Trophoblast cell (in vitro differentiated cells and primary cell): ENCODE data around the gene AIG1.
A peak's percentile ranks its signal among the peaks of the same experiment; 100 is the strongest.

ENCODE experiments used
- DNase-seq, 2 donors: peaks; one replicate each; pipeline ENCODE4 v3.0.0-alpha.2; 2016
- H2AFZ ChIP-seq: 2 replicates; pipeline ENCODE4 v1.6.1; 2013; ENCODE audit warnings: low read length, moderate library complexity, mild to moderate bottlenecking; ENCODE audit not compliant: insufficient read depth, poor library complexity
- H2AK5ac ChIP-seq: 2 replicates; pipeline ENCODE4 v1.6.1; 2013; ENCODE audit warnings: mild to moderate bottlenecking, low read length
- H2BK120ac ChIP-seq: 2 replicates; pipeline ENCODE4 v1.6.1; 2013; ENCODE audit warnings: low read length, mild to moderate bottlenecking, moderate library complexity; ENCODE audit not compliant: insufficient read depth, poor library complexity
- H2BK12ac ChIP-seq: 2 replicates; pipeline ENCODE4 v1.6.1; 2013; ENCODE audit warnings: mild to moderate bottlenecking, low read length, moderate library complexity
- H2BK5ac ChIP-seq: 2 replicates; pipeline ENCODE4 v1.6.1; 2013; ENCODE audit warnings: low read length, low read depth, moderate library complexity, mild to moderate bottlenecking; ENCODE audit not compliant: poor library complexity
- H3K14ac ChIP-seq: 2 replicates; pipeline ENCODE4 v1.6.1; 2013; ENCODE audit warnings: mild to moderate bottlenecking, low read length
- H3K18ac ChIP-seq: 2 replicates; pipeline ENCODE4 v1.6.1; 2013; ENCODE audit warnings: mild to moderate bottlenecking, low read length
- H3K23ac ChIP-seq: 2 replicates; pipeline ENCODE4 v1.6.1; 2013; ENCODE audit warnings: low read length
- H3K27ac ChIP-seq: 2 replicates; pipeline ENCODE4 v1.5.1; 2013; ENCODE audit warnings: low read depth, mild to moderate bottlenecking, inconsistent platforms, low read length, moderate library complexity
- H3K27me3 ChIP-seq: 2 replicates; pipeline ENCODE4 v1.6.1; 2013; ENCODE audit warnings: inconsistent platforms, mild to moderate bottlenecking, low read length, moderate library complexity; ENCODE audit not compliant: insufficient read depth
- H3K36me3 ChIP-seq, 2 experiments: 1 replicate in 1 of 2; 2 replicates in 1 of 2; pipeline ENCODE4 v1.6.1; 2013; ENCODE audit warnings: low read length in 2 of 2, mild to moderate bottlenecking in 2 of 2, moderate library complexity in 1 of 2; ENCODE audit not compliant: insufficient read depth in 2 of 2, control insufficient read depth in 1 of 2
- H3K4ac ChIP-seq: 2 replicates; pipeline ENCODE4 v1.6.1; 2013; ENCODE audit warnings: low read depth, mild to moderate bottlenecking, low read length, moderate library complexity
- H3K4me1 ChIP-seq, 2 experiments: 1 replicate in 1 of 2; 2 replicates in 1 of 2; pipeline ENCODE4 v1.6.1; 2013; ENCODE audit warnings: low read length in 2 of 2, mild to moderate bottlenecking in 2 of 2, moderate library complexity in 1 of 2; ENCODE audit not compliant: insufficient read depth in 2 of 2, control insufficient read depth in 1 of 2
- H3K4me2 ChIP-seq: 2 replicates; pipeline ENCODE4 v1.6.1; 2013; ENCODE audit warnings: inconsistent platforms, mild to moderate bottlenecking, low read length, moderate library complexity
- H3K4me3 ChIP-seq: 2 replicates; pipeline ENCODE4 v1.5.1; 2013; ENCODE audit warnings: mild to moderate bottlenecking, low read depth, low read length, inconsistent platforms
- H3K79me1 ChIP-seq: one replicate; pipeline ENCODE4 v1.6.1; 2013; ENCODE audit warnings: low read length
- H3K79me2 ChIP-seq: 2 replicates; pipeline ENCODE4 v1.6.1; 2013; ENCODE audit warnings: low read length, mild to moderate bottlenecking; ENCODE audit not compliant: control insufficient read depth, insufficient read depth, poor library complexity
- H3K9ac ChIP-seq: 2 replicates; pipeline ENCODE4 v1.6.1; 2013; ENCODE audit warnings: mild to moderate bottlenecking, low read length
- H3K9me3 ChIP-seq: 2 replicates; pipeline ENCODE4 v1.6.1; 2013; ENCODE audit warnings: low read depth, mild to moderate bottlenecking, control low read depth, inconsistent platforms, low read length; ENCODE audit not compliant: insufficient read depth
- H4K12ac ChIP-seq: 2 replicates; pipeline ENCODE4 v1.6.1; 2013; ENCODE audit warnings: low read depth, mild to moderate bottlenecking, low read length, moderate library complexity
- H4K8ac ChIP-seq: 2 replicates; pipeline ENCODE4 v1.6.1; 2013; ENCODE audit warnings: low read depth, mild to moderate bottlenecking, low read length, moderate library complexity
- H4K91ac ChIP-seq: one replicate; pipeline ENCODE4 v1.6.1; 2013; ENCODE audit warnings: low read depth, mild to moderate bottlenecking, low read length, moderate library complexity
- WGBS: extraction: QIAGEN DNeasy Blood & Tissue Kit; methylation state at CpG from one replicate; pipeline ENCODE4 v1.1.7; 2013; ENCODE audit warnings: missing lambda C conversion rate; ENCODE audit not compliant: insufficient read length, insufficient coverage; ENCODE audit errors: extremely low coverage; 5-methylcytosine and 5-hydroxymethylcytosine counted together

The AIG1 gene

DNA sequence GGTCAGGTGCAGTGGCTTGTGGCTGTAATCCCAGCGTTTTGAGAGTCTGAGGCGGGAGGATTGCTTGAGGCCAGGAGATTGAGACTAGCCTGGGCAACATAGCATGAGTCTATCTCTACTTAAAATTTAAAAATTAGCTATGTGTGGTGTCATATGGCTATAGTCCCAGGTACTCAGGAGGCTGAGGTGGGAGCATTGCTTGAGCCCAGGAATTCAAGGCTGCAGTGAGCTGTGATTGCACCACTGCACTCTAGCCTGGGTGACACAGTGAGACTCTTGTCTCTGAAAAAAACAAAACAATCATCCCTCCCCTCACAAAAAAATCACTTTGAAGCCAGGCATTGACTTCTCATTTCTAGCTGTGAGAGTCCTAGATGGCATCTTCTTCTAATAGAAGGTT is 32.1 kb downstream of the AIG1 start:
- Histone ChIP-seq H4K8ac (no peak overlapping the region), H3K27me3 (no peaks in the 10 kb centered on the region), H3K14ac (no peak overlapping the region), H3K27ac (no peak overlapping the region), H2AFZ (no peak overlapping the region), H3K36me3 (no peaks in the 10 kb centered on the region), H3K79me1 (no peaks in the 10 kb centered on the region), H3K23ac (no peak overlapping the region), H3K4me2 (no peak overlapping the region), H4K12ac (no peak overlapping the region), H2AK5ac (no peak overlapping the region), H3K18ac (no peak overlapping the region), H3K4me3 (no peak overlapping the region), H2BK5ac (no peak overlapping the region), H4K91ac (no peak overlapping the region), H3K4me1 (no peaks in the 10 kb centered on the region), H3K79me2 (no peaks in the 10 kb centered on the region), H2BK120ac (no peak overlapping the region), H3K9me3 (no peaks in the 10 kb centered on the region), H3K4ac (no peak overlapping the region), H2BK12ac (no peak overlapping the region), H3K9ac (no peak overlapping the region)
- WGBS = no CpG with 5 or more reads among the region's 2 CpGs
- no peak for DNase-seq

DNA sequence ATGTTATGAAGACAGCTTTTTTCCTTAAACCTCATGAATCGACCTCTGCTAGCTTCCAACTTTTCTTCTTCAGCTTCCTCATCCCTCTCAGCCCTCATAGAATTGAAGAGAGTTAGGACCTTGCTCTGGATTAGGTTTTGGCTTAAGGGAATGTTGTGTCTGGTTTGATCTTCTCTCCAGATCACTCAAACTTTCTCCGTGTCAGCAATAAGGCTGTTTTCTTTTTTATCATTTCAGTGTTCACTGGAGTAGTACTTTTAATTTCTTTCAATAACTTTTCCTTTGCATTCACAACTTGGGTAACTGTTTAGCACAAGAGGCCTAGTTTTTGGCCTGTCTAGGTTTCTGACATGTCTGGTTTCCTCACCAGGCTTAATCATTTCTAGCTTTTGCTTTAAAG is 32.6 kb downstream of the AIG1 start:
- Histone ChIP-seq H3K4me2 (no peak overlapping the region), H4K8ac (no peak overlapping the region), H2AFZ (no peak overlapping the region), H3K4ac (no peak overlapping the region), H2BK120ac (no peak overlapping the region), H3K36me3 (no peaks in the 10 kb centered on the region), H2BK12ac (no peak overlapping the region), H3K9ac (no peak overlapping the region), H3K79me1 (no peaks in the 10 kb centered on the region), H4K12ac (no peak overlapping the region), H3K14ac (no peak overlapping the region), H3K4me1 (no peaks in the 10 kb centered on the region), H3K23ac (peak overlapping the region; percentile 37), H2AK5ac (no peak overlapping the region), H3K79me2 (no peaks in the 10 kb centered on the region), H3K4me3 (no peak overlapping the region), H3K18ac (no peak overlapping the region), H2BK5ac (no peak overlapping the region), H3K27ac (no peak overlapping the region), H3K27me3 (no peaks in the 10 kb centered on the region), H4K91ac (no peak overlapping the region), H3K9me3 (no peaks in the 10 kb centered on the region)
- no CpG with 5 or more reads among the region's 2 CpGs for WGBS
- DNase-seq = no peak

DNA sequence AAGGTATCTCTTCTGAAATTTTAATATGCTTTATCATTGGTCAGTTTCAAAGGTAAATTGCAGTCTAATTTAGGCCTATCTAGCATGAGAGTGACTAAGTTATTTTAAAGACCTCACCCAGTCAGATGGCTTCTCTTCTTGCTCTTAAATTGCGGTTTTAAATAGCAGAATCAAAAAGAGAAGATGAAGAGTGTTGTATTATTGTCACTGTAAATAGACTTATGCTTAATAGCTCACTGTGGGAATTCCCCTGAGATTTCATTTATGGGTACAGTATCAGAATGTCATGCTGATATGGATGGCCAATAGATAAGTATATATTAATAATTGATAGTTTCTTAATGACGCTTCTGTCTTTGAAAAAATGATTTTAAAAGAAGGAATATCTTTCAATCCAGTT is 35.7 kb downstream of the AIG1 start:
- H3K4ac ChIP-seq = no peak overlapping the region
- no peak overlapping the region for H2AK5ac ChIP-seq
- no peak overlapping the region for H3K9ac ChIP-seq
- H3K27me3 ChIP-seq = no peaks in the 10 kb centered on the region
- no peaks in the 10 kb centered on the region for H3K36me3 ChIP-seq
- no peak overlapping the region for H3K4me2 ChIP-seq
- H2BK5ac ChIP-seq = no peak overlapping the region
- no peaks in the 10 kb centered on the region for H3K79me1 ChIP-seq
- H4K12ac ChIP-seq = no peak overlapping the region
- H3K14ac ChIP-seq = no peak overlapping the region
- H3K4me1 ChIP-seq = no peaks in the 10 kb centered on the region
- WGBS = no CpG with 5 or more reads among the region's 2 CpGs
- H3K79me2 ChIP-seq = no peaks in the 10 kb centered on the region
- H3K27ac ChIP-seq = no peak overlapping the region
- no peak overlapping the region for H4K8ac ChIP-seq
- no peak overlapping the region for H3K18ac ChIP-seq
- H3K4me3 ChIP-seq = no peak overlapping the region
- DNase-seq = no peak
- H2BK120ac ChIP-seq = no peak overlapping the region
- H2BK12ac ChIP-seq = no peak overlapping the region
- H4K91ac ChIP-seq = no peak overlapping the region
- no peaks in the 10 kb centered on the region for H3K9me3 ChIP-seq
- H2AFZ ChIP-seq = no peak overlapping the region
- no peak overlapping the region for H3K23ac ChIP-seq

DNA sequence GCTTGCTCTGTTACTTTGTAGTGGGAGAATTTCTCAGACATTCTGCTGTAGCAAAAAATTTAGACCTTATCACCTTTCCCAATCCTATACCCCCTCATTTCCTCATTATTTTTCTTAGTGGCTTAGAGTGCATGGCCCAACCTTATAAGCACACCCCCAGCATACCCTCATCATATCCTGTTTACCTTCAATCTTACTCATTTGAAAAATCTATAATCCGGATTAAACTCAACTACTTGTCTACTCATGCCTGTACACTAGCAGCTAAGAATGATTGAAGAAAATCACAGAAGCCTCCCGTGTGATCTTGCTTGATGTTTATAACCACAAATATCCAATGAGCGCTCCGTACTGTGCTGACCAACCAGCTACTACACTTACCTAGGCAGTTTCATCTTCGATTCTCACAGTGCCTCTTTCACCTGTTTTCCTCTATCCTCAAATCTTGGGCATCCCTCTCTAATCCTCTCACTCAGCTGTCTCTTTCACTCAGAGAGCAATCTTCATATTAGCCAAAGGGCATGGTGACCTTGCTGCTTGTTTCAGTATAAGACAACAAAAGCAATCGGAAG is 36.6 kb downstream of the AIG1 start:
- no peaks in the 10 kb centered on the region for H3K4me1 ChIP-seq
- no peak overlapping the region for H3K4me2 ChIP-seq
- no CpG with 5 or more reads among the region's 6 CpGs for WGBS
- H4K91ac ChIP-seq = no peak overlapping the region
- H3K4me3 ChIP-seq = no peak overlapping the region
- no peak overlapping the region for H4K8ac ChIP-seq
- no peak overlapping the region for H3K14ac ChIP-seq
- no peak overlapping the region for H4K12ac ChIP-seq
- no peak overlapping the region for H3K9ac ChIP-seq
- no peak overlapping the region for H2AFZ ChIP-seq
- H2BK5ac ChIP-seq = no peak overlapping the region
- no peaks in the 10 kb centered on the region for H3K79me2 ChIP-seq
- DNase-seq = no peak
- no peak overlapping the region for H2AK5ac ChIP-seq
- H3K27ac ChIP-seq = no peak overlapping the region
- H3K36me3 ChIP-seq = no peaks in the 10 kb centered on the region
- no peak overlapping the region for H3K23ac ChIP-seq
- H3K79me1 ChIP-seq = no peaks in the 10 kb centered on the region
- H3K9me3 ChIP-seq = no peaks in the 10 kb centered on the region
- no peak overlapping the region for H2BK12ac ChIP-seq
- H2BK120ac ChIP-seq = no peak overlapping the region
- no peak overlapping the region for H3K18ac ChIP-seq
- H3K4ac ChIP-seq = no peak overlapping the region
- H3K27me3 ChIP-seq = no peaks in the 10 kb centered on the region
